Measurements from ENCODE around the gene C22orf42.

- TF ChIP-seq CTCF (IDR thresholded peaks at IDR 0.05 in 4 of 5, conservative IDR thresholded peaks at IDR 0.05 in 1 of 5) = no peak
- TF ChIP-seq POLR2A (IDR thresholded peaks at IDR 0.05) = no peak
These were observed 39.4 kb downstream of the C22orf42 start for GRCh38 chr22:32119568-32120235.
